DMS114 treated with DMSO at 0.1 percent for 48 hours (cell line): ENCODE results near the gene CYP2S1.
"Not testable (repeated sequence)": the region's sequence is repeated elsewhere in the genome, so short reads cannot be mapped to it uniquely, and the experiment has no call there.

Experiments
- DNase-seq: peaks from one replicate; lab custom pipeline; 2025; ENCODE audit not compliant: unreplicated experiment; lab: John Stamatoyannopoulos, UW

CYP2S1 gene

GRCh38 chr19:41226053-41226873 lies 33.2 kb downstream of the CYP2S1 start:
- DNase-seq: no peak

GRCh38 chr19:41226874-41227390 lies 33.9 kb downstream of the CYP2S1 start:
- DNase-seq: no peak

- no peak for DNase-seq
These were observed 35.5 kb downstream of the CYP2S1 start for GRCh38 chr19:41228486-41228885.

- not testable (repeated sequence) for DNase-seq
These were observed 36.3 kb downstream of the CYP2S1 start for GRCh38 chr19:41229338-41229737.

GRCh38 chr19:41230067-41230857 lies 37.2 kb downstream of the CYP2S1 start:
- DNase-seq: no peak

GRCh38 chr19:41232686-41233085 lies 39.7 kb downstream of the CYP2S1 start:
- no peak for DNase-seq

GRCh38 chr19:41233748-41234240 lies 40.8 kb downstream of the CYP2S1 start:
- DNase-seq: no peak

- no peak for DNase-seq
These were observed 41.6 kb downstream of the CYP2S1 start for GRCh38 chr19:41234512-41235168.

GRCh38 chr19:41235480-41235879 lies 42.5 kb downstream of the CYP2S1 start:
- no peak for DNase-seq

- no peak for DNase-seq
These were observed 45.2 kb downstream of the CYP2S1 start for GRCh38 chr19:41238244-41238643.

- no peak for DNase-seq
These were observed 46.3 kb downstream of the CYP2S1 start for GRCh38 chr19:41239363-41239762.

- DNase-seq: no peak
These were observed 47.0 kb downstream of the CYP2S1 start for GRCh38 chr19:41239961-41240574.

- DNase-seq: no peak
These were observed 48.8 kb downstream of the CYP2S1 start for GRCh38 chr19:41241859-41242258.

- no peak for DNase-seq
These were observed 51.1 kb downstream of the CYP2S1 start for GRCh38 chr19:41244117-41244516.

GRCh38 chr19:41245843-41246242 lies 52.8 kb downstream of the CYP2S1 start:
- no peak for DNase-seq

- no peak for DNase-seq
These were observed 55.9 kb downstream of the CYP2S1 start for GRCh38 chr19:41248895-41249294.

GRCh38 chr19:41249707-41250423 lies 56.8 kb downstream of the CYP2S1 start:
- no peak for DNase-seq

GRCh38 chr19:41253660-41254059 lies 60.6 kb downstream of the CYP2S1 start:
- no peak for DNase-seq

- DNase-seq: no peak
These were observed 62.2 kb downstream of the CYP2S1 start for GRCh38 chr19:41255171-41255570.
